Neutrophil (primary cell): Measurements from ENCODE around the gene IRF3.
"Not testable (repeated sequence)": the region's sequence is repeated elsewhere in the genome, so short reads cannot be mapped to it uniquely, and the experiment has no call there.

ENCODE experiments used
- H3K27ac ChIP-seq: fragments of 200-600 bp; sonication (generic); 2 replicates; pipeline ENCODE4 v1.5.1; 2016; ENCODE audit warnings: mild to moderate bottlenecking, moderate library complexity
- H3K27me3 ChIP-seq: fragments of 200-600 bp; sonication (generic); 2 replicates; pipeline ENCODE4 v1.6.0; 2016; ENCODE audit warnings: mild to moderate bottlenecking
- H3K36me3 ChIP-seq: fragments of 200-600 bp; sonication (generic); 2 replicates; pipeline ENCODE4 v1.5.1; 2017
- H3K4me1 ChIP-seq, 2 experiments: fragments of 200-600 bp in 1 of 2; sonication (generic) in 1 of 2; 1 replicate in 1 of 2; 2 replicates in 1 of 2; pipeline versions ENCODE4 v1.5.1 to v1.6.1; 2013 to 2016; ENCODE audit warnings: low read depth in 1 of 2, low read length in 1 of 2, mild to moderate bottlenecking in 1 of 2, moderate library complexity in 1 of 2; ENCODE audit not compliant: control insufficient read depth in 1 of 2, insufficient read depth in 1 of 2
- H3K4me3 ChIP-seq, 2 experiments: fragments of 200-600 bp in 1 of 2; sonication (generic) in 1 of 2; 1 replicate in 1 of 2; 2 replicates in 1 of 2; pipeline ENCODE4 v1.5.1; 2013 to 2016; ENCODE audit warnings: low read depth in 1 of 2, low read length in 1 of 2, mild to moderate bottlenecking in 1 of 2, moderate library complexity in 1 of 2
- H3K9me3 ChIP-seq: fragments of 200-600 bp; sonication (generic); 2 replicates; pipeline ENCODE4 v1.5.1; 2016
- CTCF ChIP-seq: fragments of 200-600 bp; sonication (generic); IDR thresholded peaks from 2 replicates; pipeline ENCODE4 v1.5.1; 2016; ENCODE audit warnings: antibody characterized with exemption

Gene IRF3

DNA sequence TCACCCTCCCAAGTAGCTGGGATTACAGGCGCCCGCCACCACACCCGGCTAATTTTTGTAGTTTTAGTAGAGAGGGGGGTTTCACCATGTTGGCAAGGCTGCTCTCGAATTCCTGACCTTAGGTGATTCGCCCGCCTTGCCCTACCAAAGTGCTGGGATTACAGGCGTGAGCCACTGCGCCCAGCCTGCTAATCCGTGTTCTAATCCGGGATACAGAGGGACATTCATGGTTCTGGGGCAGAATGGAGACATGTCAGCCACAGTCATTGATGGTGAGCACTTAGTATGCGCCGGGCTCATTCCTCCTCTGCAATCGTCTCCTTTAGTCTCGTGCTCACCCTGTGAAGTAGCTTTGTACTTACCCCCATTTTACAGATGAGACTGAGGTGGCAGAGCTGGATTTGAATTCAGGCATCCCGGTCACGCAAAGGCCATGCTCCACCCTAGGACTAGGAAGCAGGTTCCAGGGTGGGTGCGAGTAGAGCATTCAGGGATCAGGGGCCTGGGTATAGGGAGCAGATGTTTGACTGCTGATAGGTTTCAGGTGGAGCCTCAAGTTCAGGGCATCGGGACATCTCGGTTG is 34.0 kb downstream of the IRF3 start:
- no peak overlapping the region for H3K4me3 ChIP-seq
- H3K27ac ChIP-seq, result no peak overlapping the region
- H3K27me3 ChIP-seq, result peaks cover 15% of the 10 kb centered on the region
- H3K4me1 ChIP-seq, result no peaks in the 10 kb centered on the region
- H3K9me3 ChIP-seq, result no peaks in the 10 kb centered on the region
- H3K36me3 ChIP-seq, result peaks cover 20% of the 10 kb centered on the region
- TF ChIP-seq CTCF, result no peak

- Histone ChIP-seq H3K27me3 (peaks cover 9% of the 10 kb centered on the region), H3K27ac (no peak overlapping the region), H3K4me3 (no peak overlapping the region), H3K36me3 (peaks cover 26% of the 10 kb centered on the region), H3K4me1 (no peaks in the 10 kb centered on the region), H3K9me3 (no peaks in the 10 kb centered on the region)
- no peak for TF ChIP-seq CTCF
These were observed 34.6 kb downstream of the IRF3 start for GRCh38 chr19:49631014-49631588.

GRCh38 chr19:49629659-49630058 is 36.0 kb downstream of the IRF3 start:
- Histone ChIP-seq H3K4me3 (no peak overlapping the region), H3K4me1 (no peaks in the 10 kb centered on the region), H3K27me3 (no peaks in the 10 kb centered on the region), H3K27ac (no peak overlapping the region), H3K9me3 (no peaks in the 10 kb centered on the region), H3K36me3 (peaks cover 40% of the 10 kb centered on the region)
- no peak for TF ChIP-seq CTCF

GRCh38 chr19:49626226-49626625 is 39.4 kb downstream of the IRF3 start:
- TF ChIP-seq CTCF, result no peak
- no peak overlapping the region for H3K4me3 ChIP-seq
- no peaks in the 10 kb centered on the region for H3K9me3 ChIP-seq
- no peaks in the 10 kb centered on the region for H3K27me3 ChIP-seq
- H3K27ac ChIP-seq, result no peak overlapping the region
- peaks cover 52% of the 10 kb centered on the region for H3K36me3 ChIP-seq
- H3K4me1 ChIP-seq, result no peaks in the 10 kb centered on the region

DNA sequence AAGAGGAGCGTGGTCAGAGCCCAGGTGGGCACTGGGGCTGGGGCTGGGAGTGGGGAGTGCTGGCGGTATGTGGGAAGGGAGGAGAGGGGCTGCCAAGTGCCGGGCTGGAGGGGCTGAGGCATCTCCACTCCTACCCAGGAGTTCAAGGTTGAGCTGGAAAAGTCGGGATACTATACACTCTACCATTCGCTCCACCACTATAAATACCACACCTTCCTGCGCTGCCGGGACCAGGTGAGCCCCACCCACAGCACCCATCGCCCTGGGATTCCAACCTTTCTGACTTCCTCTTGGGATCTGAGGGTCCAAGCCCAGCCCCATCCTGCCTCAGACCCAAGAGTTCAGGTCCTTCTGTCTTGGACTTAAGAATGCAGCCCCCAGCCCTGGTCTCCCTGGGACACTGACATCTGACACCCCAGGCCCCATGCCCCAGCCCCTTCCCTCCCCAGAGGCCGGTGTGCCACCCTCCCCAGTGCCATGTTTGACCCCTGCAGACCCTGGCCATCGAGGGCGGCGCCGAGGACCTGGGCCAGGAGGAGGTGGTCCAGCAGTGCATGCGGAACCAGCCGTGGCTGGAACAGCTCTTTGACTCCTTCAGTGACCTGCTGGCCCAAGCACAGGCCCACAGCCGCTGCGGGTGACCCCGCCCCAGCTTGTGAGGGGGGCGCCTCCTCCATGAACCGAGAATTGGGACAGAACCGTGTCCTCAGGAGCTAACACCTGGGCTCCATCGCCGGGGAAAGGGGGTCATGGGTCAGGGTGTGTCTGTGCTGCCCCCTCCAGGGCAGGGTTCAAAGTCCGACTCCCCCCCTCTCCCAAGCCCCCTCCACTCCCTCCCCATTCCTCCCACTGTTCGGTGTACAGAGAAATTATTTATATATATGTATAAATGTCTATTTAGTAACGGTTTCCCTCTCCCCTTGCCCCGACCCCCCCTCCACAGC is 40.4 kb downstream of the IRF3 start:
- no peaks in the 10 kb centered on the region for H3K4me1 ChIP-seq
- no peak overlapping the region for H3K4me3 ChIP-seq
- no peak for TF ChIP-seq CTCF
- no peaks in the 10 kb centered on the region for H3K9me3 ChIP-seq
- H3K36me3 ChIP-seq, result peaks cover 61% of the 10 kb centered on the region
- H3K27me3 ChIP-seq, result no peaks in the 10 kb centered on the region
- no peak overlapping the region for H3K27ac ChIP-seq

DNA sequence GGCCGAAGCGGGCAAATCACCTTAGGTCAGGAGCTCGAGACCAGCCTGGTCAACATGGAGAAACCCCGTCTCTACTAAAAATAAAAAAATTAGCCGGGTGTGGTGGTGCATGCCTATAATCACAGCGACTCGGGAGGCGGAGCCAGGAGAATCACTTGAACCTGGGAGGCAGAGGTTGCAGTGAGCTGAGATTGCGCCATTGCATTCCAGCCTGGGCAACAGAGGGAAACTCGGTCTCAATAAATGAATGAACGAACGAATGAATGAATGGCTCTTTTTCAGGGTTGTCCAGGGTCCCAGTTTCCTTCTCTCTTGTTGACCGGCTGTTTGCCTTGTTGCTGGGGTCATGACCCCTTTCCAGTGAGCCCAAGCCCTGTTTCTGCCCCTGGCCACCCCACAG is 47.8 kb downstream of the IRF3 start:
- H3K4me1 ChIP-seq, H3K9me3 ChIP-seq, H3K4me3 ChIP-seq, H3K27me3 ChIP-seq, H3K27ac ChIP-seq: not testable (repeated sequence)
- peaks cover 74% of the 10 kb centered on the region for H3K36me3 ChIP-seq
